ENCODE measurements around the gene ADIPOR1. TPM values are rescaled to one million over a fixed set of nuclear protein-coding genes. Genes with fewer than 3 reads are reported as not detected.

Gene ADIPOR1
- total and polyA plus RNA-seq, 2 experiments from 2014 or later, result 83.2 to 110 TPM

DNA sequence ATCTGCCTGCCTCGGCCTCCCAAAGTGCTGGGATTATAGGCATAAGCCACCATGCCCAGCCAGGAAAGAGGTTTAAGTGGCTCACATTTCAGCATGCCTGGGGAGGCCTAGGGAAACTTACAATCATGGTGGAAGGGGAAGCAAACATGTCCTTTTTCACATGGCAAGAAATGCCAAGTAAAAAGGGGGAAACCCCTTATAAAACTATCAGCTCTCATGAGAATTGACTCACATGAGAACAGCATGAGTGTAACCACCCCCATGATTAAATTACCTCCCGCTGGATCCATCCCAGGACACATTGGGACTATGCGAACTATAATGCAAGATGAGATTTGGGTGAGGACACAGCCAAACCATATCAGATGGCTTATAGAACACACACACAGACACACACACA, 22.3 kb downstream of the ADIPOR1 start:
- no peak for DNase-seq
- H3K4me2 ChIP-seq (ENCODE audit: unreplicated experiment), result no peak overlapping the region
- no peak overlapping the region for H3K27ac ChIP-seq
- no peaks in the 10 kb centered on the region for H3K79me2 ChIP-seq (ENCODE audit: insufficient read depth)
- H3K27me3 ChIP-seq (replicated peaks; ENCODE audit: insufficient read depth), result no peaks in the 10 kb centered on the region
- no peaks in the 10 kb centered on the region for H4K20me1 ChIP-seq (ENCODE audit: insufficient read depth)
- in situ Hi-C loops (cut with MboI), result no loop called here
- peaks cover 6% of the 10 kb centered on the region; the same call in 1 of the 2 replicates for H3K36me3 ChIP-seq (ENCODE audit: low read depth)
- no peak overlapping the region for H3K9ac ChIP-seq
- peaks cover 7% of the 10 kb centered on the region; the same call in 1 of the 2 replicates for H3F3A ChIP-seq (ENCODE audit: insufficient read depth)
- no peaks in the 10 kb centered on the region for H3K9me3 ChIP-seq (ENCODE audit: low read depth)
- no peak overlapping the region for H2AFZ ChIP-seq
- H3K4me3 ChIP-seq, result no peak overlapping the region
- H3K4me1 ChIP-seq (ENCODE audit: insufficient read depth), result no peaks in the 10 kb centered on the region
- TF ChIP-seq EZH2 (IDR thresholded peaks at IDR 0.05; ENCODE audit: insufficient read depth, poor library complexity, severe bottlenecking) (no peak), EZH2phosphoT487 (IDR thresholded peaks at IDR 0.05; ENCODE audit: insufficient read depth, low read depth) (no peak)
- WGBS, 2 experiments (ENCODE audit: low coverage in 1 of 2, low lambda C conversion rate in 2 of 2, missing lambda C conversion rate in 2 of 2), result 57 to 64% methylated on average over 3 of the region's 3 CpGs
- H3K9me2 ChIP-seq (ENCODE audit: insufficient read depth), result no peaks in the 10 kb centered on the region

DNA sequence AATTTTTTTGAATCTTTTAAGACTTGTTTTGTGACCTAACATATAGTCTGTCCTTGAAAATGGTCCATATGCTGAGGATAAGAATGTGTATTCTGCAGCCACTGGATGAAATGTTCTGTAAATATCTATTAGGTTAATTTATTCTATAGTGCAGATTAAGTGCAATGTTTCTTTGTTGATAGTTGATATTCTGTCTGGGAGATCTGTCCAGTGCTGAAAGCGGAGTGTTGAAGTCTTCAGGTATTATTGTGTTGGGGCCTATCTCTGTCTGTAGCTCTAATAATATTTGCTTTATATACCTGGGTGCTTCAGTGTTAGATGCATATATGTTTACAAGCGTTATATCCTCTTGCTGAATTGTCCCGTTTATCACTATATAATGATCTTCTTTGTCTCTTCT, 23.4 kb downstream of the ADIPOR1 start:
- H3K4me3 ChIP-seq, result no peak overlapping the region
- in situ Hi-C loops (cut with MboI), result no loop called here

DNA sequence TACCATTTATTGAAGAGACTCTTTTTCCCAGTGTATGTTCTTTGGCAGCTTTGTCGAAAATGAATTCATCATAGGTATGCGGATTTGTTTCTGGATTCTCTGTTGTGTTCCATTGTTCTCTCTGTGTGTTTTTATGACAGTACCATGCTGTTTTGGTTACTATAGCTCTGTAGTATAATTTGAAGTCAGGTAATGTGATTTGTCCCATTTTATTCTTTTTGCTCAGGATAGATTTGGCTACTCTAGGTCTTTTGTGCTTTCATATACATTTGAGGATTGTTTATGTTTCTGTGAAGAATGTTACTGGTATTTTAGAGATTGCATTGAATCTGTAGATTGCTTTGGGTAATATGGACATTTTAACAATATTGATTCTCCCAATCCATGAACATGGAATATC, 25.6 kb downstream of the ADIPOR1 start:
- in situ Hi-C loops (cut with MboI), result no loop called here
- no peak overlapping the region for H3K4me3 ChIP-seq

More for the DNA sequence above, 23.4 kb downstream of the ADIPOR1 start:
- H3K9me2 ChIP-seq (ENCODE audit: insufficient read depth), result no peaks in the 10 kb centered on the region
- no peak for TF ChIP-seq EZH2 (IDR thresholded peaks at IDR 0.05; ENCODE audit: insufficient read depth, poor library complexity, severe bottlenecking)
- no peak for TF ChIP-seq EZH2phosphoT487 (IDR thresholded peaks at IDR 0.05; ENCODE audit: insufficient read depth, low read depth)
- no peaks in the 10 kb centered on the region for H3K9me3 ChIP-seq (ENCODE audit: low read depth)
- H4K20me1 ChIP-seq (ENCODE audit: insufficient read depth), result no peaks in the 10 kb centered on the region
- H3K36me3 ChIP-seq (ENCODE audit: low read depth), result no peaks in the 10 kb centered on the region
- peaks cover 7% of the 10 kb centered on the region; the same call in 1 of the 2 replicates for H3F3A ChIP-seq (ENCODE audit: insufficient read depth)
- no peaks in the 10 kb centered on the region for H3K4me1 ChIP-seq (ENCODE audit: insufficient read depth)
- 52 to 65% methylated on average over 3 of the region's 3 CpGs for WGBS, 2 experiments (ENCODE audit: low coverage in 1 of 2, low lambda C conversion rate in 2 of 2, missing lambda C conversion rate in 2 of 2)
- DNase-seq, result no peak
- H3K79me2 ChIP-seq (ENCODE audit: insufficient read depth), result no peaks in the 10 kb centered on the region
- no peaks in the 10 kb centered on the region for H3K27me3 ChIP-seq (replicated peaks; ENCODE audit: insufficient read depth)
- no peak overlapping the region for H3K9ac ChIP-seq
- H3K27ac ChIP-seq, result no peak overlapping the region
- no peak overlapping the region for H2AFZ ChIP-seq
- H3K4me2 ChIP-seq (ENCODE audit: unreplicated experiment), result no peak overlapping the region

DNA sequence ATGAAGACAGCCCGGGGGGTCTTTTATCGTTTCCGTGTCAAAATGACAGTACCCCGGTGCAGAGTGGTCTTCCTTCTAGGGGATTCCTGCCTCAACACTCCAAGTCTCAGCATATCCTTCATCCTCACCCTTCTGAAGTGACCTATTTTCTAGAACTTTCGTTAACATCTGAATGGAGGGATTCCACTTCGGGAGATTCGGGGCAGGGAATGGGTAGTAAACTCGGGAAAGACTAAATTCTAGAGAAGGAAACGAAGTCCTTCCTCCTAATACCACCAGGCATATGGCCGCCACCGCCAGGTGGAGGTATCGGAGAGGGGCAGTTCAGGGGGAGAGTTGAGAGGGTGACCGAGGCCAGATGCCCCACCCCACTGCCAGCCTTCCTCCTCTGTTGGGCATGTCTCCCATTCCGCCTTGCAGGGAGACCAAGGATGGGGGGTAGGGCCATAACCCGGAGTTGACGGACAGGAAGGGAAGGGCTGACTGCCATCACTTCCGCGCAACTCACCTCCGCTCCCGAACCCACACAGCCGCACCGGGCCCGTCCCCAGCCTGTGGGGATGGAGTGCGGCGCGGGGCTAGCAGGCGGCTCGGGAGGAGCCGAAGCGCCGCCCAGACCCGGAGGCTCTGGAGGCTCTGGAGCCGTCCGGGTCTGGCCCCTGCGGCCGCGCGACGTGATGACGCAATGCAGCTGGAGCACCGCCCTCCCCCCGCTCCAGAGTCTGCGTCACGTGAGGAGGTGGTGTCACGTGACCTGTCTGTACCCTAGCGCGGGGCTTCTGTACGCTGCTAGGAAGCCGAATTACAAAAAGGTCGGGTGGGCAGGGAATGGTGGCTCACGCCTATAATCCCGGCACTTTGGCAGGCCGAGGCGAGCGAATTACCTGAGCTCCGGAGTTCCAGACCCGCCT, 31.3 kb downstream of the ADIPOR1 start, which contains the start of gene KLHL12:
TSS of gene KLHL12 (minus strand) at position 654 of the 911 bp plus-strand sequence. CDS start 2,072 bp downstream, outside the sequence.
- no peaks in the 10 kb centered on the region for H4K20me1 ChIP-seq (ENCODE audit: insufficient read depth)
- no peaks in the 10 kb centered on the region for H3K9me2 ChIP-seq (ENCODE audit: insufficient read depth)
- H3K27ac ChIP-seq, result peak within 1 kb of the TSS; percentile 82
- H3K4me3 ChIP-seq, result peak within 1 kb of the TSS; percentile 95
- no peaks in the 10 kb centered on the region for H3K4me1 ChIP-seq (ENCODE audit: insufficient read depth)
- H3K36me3 ChIP-seq (ENCODE audit: low read depth), result peaks cover 13% of the 10 kb centered on the region
- no peaks in the 10 kb centered on the region for H3K27me3 ChIP-seq (replicated peaks; ENCODE audit: insufficient read depth)
- H3K4me2 ChIP-seq (ENCODE audit: unreplicated experiment), result peak within 1 kb of the TSS; percentile 96
- no peaks in the 10 kb centered on the region for H3K9me3 ChIP-seq (ENCODE audit: low read depth)
- in situ Hi-C loops (cut with MboI), result no loop called here
- WGBS, 2 experiments (ENCODE audit: low coverage in 1 of 2, low lambda C conversion rate in 2 of 2, missing lambda C conversion rate in 2 of 2), result 2% methylated on average over 56 to 57 of the region's 57 CpGs
- H3F3A ChIP-seq (ENCODE audit: insufficient read depth), result no peaks in the 10 kb centered on the region; the same call in 1 of the 2 replicates
- peak; percentile 99 for DNase-seq
- peaks cover 41% of the 10 kb centered on the region for H3K79me2 ChIP-seq (ENCODE audit: insufficient read depth)
- H3K9ac ChIP-seq, result peak within 1 kb of the TSS; percentile 88
- no peak for TF ChIP-seq EZH2phosphoT487 (IDR thresholded peaks at IDR 0.05; ENCODE audit: insufficient read depth, low read depth)
- no peak for TF ChIP-seq EZH2 (IDR thresholded peaks at IDR 0.05; ENCODE audit: insufficient read depth, poor library complexity, severe bottlenecking)
- H2AFZ ChIP-seq, result peak within 1 kb of the TSS; percentile 88

More for the DNA sequence above, 25.6 kb downstream of the ADIPOR1 start:
- Histone ChIP-seq H3K79me2 (ENCODE audit: insufficient read depth) (no peaks in the 10 kb centered on the region), H2AFZ (no peak overlapping the region), H3K4me2 (ENCODE audit: unreplicated experiment) (no peak overlapping the region), H4K20me1 (ENCODE audit: insufficient read depth) (no peaks in the 10 kb centered on the region), H3K9me3 (ENCODE audit: low read depth) (no peaks in the 10 kb centered on the region), H3K9ac (no peak overlapping the region), H3K36me3 (ENCODE audit: low read depth) (no peaks in the 10 kb centered on the region), H3K4me1 (ENCODE audit: insufficient read depth) (no peaks in the 10 kb centered on the region), H3F3A (ENCODE audit: insufficient read depth) (no peaks in the 10 kb centered on the region), H3K27me3 (replicated peaks; ENCODE audit: insufficient read depth) (no peaks in the 10 kb centered on the region), H3K9me2 (ENCODE audit: insufficient read depth) (no peaks in the 10 kb centered on the region), H3K27ac (no peak overlapping the region)
- TF ChIP-seq EZH2 (IDR thresholded peaks at IDR 0.05; ENCODE audit: insufficient read depth, poor library complexity, severe bottlenecking), result no peak
- TF ChIP-seq EZH2phosphoT487 (IDR thresholded peaks at IDR 0.05; ENCODE audit: insufficient read depth, low read depth), result no peak
- WGBS, 2 experiments (ENCODE audit: low coverage in 1 of 2, low lambda C conversion rate in 2 of 2, missing lambda C conversion rate in 2 of 2), result 74 to 79% methylated on average over 2 of the region's 2 CpGs
- no peak for DNase-seq

All from GM23248 (cell line).